Activated T-helper 9 cell treated with anti-CD3 and anti-CD28 coated beads, Interleukin-2, amount 50 U/mL, for 16 hours (primary cell): ENCODE data around the gene TSC2.
"Not testable (repeated sequence)": the region's sequence is repeated elsewhere in the genome, so short reads cannot be mapped to it uniquely, and the experiment has no call there.

Experiments used
- DNase-seq: peaks from one replicate; pipeline ENCODE4 v3.0.0-alpha.2; 2020; ENCODE audit warnings: low read depth

The TSC2 gene

DNA sequence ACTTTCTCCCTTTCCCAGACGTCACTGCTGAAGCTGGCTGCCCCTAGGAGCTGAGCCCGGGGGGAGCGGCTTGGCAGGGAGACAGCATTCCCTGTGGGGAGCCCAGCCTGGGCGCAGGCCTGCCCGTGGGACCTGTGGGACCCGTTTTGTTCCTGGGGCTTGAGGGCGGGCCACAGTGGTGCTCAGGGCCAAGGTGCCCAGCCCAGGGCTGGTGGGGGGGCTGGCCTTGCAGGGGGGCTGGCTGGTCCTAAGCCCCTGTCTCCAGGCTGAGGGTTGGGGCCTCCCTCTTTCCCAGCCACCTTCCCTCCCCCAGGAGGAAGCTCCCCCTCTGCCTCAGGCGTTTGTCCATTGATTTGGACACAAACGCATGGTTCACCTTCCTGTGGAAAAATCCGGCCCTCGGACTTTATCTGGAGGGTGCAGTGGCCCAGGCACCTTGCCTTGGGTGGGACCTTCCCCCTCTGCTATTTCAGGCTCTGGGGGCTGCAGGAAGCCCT, 16.7 kb upstream of the TSC2 start:
- no peak for DNase-seq

DNA sequence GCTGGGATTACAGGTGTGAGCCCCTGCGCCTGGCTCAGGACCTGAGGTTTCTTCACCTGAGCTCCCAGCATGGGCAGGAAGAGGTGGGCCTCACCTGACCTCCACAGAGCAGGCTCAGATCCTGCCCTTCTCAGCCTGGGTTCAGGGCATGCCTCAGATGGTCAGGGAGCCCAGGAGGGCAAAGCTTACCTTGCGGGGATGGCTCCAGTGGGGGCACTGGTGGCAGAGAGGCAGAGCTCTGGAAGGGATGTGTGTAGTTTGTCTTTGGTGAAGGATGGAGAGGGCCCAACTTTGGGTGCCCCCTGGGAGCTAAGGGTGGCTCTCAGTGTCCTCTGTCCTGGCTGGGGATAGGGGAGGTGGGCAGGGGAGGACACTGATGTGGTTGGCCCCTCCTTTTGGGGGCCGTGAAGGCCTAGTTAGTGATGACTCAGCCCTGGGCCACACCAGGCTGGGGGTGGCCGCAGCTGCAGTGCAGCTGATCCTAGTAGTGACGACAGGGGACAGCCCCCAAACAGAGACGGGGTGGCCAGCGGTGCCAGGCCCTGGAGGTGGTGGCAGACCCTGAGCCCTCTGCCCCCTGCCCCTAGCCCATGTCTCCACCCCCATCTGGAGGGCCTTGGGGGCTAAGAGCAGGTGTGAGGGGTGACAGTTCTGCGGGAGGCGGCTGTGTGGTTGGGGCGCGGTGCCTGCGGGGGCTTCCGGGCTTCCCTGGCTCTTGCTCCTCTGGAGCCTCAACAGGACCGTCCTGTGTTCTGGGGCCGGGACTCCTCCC, 15.3 kb upstream of the TSC2 start:
- no peak for DNase-seq

DNA sequence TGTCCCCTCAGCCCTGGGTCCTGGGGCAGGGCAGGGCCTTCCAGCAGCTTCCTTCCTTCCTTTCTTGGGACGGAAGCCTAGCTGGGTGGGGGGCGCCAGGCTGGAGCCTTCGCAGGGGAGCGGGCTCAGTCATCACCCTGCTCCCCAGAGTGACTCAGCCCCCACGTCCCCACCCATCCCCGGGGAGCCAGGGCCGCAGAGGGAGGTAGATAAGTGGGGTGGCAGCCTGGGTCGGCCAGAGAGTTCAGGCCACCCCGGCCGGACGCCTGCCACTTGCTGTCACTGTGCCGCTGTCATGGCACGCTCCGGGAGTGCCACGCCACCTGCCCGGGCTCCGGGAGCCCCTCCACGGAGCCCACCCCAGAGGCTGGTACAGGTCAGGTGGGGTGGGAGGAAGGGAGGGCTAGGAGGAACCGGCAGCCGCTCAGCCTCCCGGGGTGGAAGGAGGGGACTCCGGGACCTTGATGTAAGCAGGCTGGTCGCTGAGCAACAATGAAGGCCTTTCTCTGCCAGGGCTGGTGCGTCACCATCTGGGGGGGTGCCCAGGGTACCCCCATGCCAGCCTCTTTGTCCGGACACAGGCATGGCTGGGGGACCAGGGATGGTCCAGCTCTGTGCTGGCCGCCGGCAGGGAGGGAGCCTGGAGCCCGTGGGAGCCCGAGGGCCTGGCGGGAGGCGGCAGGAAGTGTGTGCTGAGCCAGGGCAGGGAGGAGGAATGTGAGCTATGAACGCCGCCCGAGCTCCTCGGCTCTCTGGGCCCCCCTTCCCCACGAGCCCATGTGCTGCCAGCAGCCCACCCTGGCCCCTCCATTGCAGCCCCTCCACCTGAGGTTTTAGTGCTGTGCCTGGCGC, 14.5 kb upstream of the TSC2 start:
- no peak for DNase-seq

DNA sequence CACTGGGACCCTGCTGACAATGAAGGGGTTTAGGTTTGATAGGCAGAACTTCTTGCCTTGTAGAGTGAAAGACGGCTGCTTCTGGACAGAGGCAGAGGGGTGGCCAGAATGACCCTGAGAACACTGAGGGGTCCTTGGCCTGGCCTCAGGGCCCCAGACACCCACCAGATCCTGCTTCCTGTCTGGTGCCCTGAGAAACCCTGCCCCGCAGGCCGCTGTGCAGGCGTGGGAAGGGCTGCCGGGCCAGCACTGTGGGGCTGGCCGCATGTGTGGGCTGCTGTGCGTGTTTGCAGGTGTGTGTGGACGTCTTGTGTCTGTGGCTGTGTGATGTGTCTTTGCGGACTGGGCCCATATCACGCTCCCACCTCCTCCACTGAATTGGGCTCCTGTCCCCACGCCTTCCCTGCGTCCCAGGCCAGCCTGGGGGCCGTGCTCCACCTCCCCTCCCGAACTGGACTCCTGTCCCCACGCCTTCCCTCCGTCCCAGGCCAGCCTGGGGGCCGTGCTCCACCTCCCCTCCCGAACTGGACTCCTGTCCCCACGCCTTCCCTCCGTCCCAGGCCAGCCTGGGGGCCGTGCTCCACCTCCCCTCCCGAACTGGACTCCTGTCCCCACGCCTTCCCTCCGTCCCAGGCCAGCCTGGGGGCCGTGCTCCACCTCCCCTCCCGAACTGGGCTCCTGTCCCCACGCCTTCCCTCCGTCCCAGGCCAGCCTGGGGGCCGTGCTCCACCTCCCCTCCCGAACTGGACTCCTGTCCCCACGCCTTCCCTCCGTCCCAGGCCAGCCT, 13.7 kb upstream of the TSC2 start:
- DNase-seq = not testable (repeated sequence)

DNA sequence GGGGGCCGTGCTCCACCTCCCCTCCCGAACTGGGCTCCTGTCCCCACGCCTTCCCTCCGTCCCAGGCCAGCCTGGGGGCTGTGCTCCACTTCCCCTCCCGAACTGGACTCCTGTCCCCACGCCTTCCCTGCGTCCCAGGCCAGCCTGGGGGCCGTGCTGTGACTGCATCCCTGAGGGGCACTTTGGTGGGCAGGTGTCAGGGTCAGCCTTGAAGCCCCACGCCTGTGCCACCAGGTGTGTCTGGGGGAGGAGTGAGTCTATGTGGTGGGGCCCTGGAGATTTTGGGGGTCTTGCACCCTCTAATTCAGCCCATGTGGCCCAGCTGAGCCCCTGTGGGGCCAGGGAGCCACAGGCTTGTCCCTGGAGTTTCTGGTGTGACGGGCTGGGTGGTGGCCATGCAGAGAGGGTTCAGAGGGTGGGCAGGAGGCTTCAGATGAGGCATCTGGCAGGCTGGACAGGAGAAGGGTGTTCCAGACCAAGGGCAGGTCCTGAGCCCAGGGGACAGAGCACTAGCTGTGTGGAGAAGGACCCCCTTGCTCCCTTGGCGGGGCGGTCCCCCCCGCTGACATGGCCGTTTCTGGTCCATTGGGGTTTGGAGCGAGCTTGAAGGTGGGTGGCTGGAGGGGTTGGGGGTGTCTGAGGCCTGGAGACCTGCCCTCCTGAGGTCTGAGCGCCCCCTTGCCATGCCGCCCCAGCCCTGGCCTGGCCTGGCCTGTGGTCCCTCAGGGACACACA, 12.9 kb upstream of the TSC2 start:
- DNase-seq = no peak

DNA sequence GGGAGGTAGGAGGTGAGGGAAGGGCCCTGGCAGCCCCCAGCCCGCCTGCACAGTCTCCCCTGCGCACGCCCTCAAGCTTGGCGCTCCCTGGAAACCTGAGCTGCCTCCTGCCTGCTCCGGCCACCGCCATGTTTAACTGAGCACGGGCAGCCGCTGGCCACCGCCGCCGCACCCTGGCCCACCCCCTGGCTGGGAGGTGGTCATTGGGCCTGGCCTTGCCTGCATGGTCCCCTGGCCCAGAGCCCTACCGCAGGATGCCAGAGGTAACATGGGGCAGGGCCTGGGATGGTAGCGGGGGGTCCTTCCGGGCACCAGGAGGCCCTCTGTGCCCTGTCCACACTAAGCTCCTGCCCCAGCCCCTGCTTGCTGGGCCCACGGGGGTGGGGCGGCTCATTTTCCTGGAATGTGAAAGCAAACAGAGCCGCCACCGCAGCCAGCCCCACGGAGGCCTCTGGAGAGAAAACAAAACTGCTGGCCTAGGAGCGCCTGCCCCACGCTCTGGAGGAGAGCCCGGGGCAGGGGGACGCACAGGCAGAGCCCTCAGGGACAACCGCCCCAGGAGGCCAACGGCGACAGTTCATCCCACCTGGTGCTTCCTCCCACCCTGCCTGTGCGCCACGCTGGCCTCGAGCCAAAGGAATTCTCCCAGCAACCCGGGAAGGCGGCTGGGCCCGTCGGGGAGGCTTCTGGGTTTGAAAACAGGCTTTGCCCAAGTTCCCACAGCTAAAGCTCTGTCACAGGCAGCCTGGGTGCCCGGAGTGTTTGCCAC, 12.2 kb upstream of the TSC2 start:
- no peak for DNase-seq

DNA sequence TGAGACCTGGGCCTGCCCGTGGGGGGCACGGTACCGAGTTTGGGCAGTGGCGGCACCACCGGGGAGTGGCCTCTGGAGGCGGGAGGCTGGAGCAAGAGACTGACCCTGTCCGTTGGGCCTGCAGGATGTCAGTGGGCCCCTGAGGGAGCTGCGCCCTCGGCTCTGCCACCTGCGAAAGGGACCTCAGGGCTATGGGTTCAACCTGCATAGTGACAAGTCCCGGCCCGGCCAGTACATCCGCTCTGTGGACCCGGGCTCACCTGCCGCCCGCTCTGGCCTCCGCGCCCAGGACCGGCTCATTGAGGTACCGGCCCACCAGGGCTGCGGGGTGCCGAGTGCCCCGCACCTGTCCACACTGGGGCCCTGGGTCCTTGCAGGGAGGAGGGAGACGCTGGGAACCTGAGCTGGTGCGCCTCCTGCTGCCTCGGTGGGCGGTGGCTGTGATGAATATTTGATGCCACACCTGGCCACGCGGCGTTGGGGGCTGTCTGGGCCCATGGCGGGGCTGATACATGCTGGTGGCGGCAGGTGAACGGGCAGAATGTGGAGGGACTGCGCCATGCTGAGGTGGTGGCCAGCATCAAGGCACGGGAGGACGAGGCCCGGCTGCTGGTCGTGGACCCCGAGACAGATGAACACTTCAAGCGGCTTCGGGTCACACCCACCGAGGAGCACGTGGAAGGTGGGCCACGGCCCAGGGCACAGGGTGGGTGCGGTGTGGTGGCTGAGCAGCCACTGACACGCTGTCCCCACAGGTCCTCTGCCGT, 11.4 kb upstream of the TSC2 start:
- no peak for DNase-seq

DNA sequence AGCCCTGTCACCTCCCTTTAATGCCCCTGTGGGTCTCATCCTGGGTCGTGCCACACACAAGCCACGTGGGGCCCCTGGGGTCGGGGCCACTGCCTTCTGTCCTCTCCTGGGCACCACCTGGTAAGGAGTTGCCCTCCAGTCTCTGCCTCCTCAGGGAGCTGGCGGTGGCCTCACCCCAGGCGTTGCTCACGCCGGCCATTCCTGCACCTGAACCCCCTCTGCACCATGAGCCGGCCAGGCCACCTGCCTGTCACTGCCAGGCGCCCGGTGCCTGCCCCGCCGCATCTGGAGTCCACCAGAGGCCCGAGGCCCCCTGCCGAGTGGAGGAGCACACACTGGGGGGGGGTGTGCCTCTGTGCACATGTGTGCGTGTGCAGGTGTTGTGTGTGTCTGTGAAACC, 10.7 kb upstream of the TSC2 start:
- DNase-seq = no peak

DNA sequence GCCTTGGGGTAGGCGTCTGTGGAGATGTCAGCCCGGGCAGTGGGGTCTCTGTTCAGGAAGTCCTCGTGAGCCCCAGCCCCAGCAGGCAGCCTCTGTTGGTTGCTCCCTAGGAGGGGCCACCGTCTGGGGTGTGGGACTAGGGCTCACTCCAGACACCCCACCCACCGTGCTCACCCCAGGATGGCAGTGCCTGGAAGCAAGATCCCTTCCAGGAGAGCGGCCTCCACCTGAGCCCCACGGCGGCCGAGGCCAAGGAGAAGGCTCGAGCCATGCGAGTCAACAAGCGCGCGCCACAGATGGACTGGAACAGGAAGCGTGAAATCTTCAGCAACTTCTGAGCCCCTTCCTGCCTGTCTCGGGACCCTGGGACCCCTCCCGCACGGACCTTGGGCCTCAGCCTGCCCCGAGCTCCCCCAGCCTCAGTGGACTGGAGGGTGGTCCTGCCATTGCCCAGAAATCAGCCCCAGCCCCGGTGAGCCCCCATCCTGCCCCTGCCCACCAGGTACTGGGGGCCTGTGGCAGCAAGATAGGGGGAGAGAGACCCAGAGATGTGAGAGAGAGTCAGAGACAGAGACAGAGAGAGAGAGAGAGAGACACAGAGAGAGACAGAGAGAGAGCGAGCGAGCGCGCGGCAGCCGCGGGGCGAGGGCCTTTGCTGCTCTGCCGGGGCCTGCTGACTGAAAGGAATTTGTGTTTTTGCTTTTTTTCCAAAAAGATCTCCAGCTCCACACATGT, 10.0 kb upstream of the TSC2 start:
- DNase-seq = no peak

DNA sequence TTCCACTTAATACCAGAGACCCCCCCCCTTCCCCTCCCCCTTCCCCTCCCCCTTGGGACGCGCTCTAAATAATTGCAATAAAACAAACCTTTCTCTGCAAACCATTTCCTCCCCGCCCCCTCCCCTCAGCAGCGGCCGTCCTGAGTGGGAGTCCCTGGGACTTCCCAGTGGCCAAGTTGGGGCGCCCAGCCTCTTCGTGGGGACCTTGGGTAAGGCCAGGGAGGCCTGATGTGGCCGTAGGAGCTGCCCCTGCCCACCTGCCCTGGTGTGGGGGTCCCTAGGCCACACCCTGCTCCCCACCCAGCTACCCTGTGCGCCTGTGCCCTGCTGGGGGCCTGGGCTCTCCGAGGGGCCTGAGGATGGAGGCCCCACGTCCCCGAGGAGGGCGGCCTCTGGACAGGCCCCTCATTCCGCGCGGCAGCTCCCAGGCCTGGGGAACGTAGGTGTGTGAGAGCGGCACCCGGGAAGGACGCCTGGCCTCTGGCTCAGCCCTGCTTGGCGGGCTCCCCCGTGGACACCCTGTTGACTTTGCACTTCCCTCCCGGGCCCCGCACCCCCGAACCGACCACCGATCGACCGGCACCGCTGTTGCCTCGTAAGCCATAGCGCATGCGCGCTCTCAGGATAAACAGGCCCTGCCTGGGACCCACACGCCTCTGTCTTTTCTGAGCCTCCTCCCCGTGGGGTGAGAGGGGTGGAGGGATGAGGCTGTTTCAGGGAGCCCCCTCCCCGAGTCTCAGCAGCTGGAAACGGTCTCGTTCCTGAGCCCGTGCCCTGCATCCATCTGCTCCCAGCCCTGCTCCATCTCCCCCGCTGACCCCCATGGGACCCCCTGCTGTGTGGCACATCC, 9.2 kb upstream of the TSC2 start:
- DNase-seq = no peak

DNA sequence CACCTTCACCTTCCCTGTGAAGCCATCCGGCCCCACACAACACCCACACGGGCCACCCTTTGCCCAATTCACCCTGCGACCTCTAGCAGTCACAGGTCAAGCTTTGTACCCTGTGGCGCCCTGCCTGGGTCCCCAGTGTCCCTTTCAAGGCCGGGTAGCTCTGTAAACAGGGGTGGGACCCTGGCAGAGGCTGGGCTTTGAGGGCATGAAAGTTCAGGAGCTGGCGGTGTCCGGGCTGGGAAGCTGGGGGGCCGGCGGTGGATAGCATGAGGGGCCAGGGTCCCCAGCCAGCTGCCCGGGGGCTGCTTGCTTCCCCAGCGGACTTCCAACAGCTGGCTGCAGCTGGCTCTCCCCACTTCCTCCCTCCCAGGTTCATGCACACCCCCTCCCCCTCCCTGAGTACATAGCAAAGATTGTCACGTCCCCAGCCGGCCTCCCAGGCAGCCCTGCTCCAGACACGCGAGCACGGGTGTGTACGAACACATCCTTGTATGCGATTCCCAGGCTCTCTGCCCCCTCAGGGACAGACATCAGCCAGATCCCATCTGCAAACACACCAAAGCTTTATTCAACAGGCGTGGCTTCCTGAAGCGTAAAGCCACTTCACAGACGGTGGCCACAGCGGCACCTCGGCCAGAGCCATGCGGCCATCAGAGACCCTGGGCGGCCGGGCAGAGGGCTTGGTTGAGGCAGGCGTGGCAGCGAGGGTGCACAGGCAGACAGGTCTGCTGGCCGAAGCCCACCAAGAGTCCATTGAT, 8.3 kb upstream of the TSC2 start:
- no peak for DNase-seq

DNA sequence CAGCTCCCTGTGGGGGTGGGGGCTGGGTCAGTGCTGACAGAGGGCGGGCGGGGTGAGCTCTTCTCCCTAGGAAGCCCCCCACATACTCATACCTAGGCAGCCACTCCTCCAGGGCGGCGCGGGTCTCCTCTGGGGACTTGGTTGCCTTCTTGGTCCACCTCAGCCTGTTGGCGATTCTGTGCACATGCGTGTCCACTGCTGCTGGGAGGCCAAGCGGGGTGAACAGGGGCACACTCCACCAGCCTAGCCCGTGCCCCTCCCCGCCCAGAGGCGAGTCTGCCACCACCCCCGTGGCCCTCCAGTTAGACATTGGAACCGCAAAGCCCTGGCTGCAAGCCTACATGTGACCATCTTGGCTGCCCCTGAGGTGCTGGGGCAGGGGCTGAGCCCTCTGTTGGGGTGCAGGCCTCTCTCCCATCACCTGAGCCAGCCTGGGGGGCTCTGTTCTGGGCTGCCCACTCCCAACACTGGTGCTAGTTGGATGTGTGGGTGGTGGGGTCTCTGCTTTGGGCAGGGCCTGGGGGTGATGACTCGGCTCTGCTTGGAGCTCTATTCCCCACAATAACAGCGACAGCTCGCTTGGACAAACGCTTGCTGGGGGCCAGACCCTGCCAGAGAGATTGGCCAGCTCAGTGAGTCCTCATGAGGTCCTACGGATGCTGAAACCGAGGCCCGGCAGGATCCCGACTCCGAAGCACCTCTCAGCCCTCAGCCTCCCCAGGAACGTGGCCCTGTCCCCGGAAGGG, 7.6 kb upstream of the TSC2 start:
- DNase-seq = no peak

DNA sequence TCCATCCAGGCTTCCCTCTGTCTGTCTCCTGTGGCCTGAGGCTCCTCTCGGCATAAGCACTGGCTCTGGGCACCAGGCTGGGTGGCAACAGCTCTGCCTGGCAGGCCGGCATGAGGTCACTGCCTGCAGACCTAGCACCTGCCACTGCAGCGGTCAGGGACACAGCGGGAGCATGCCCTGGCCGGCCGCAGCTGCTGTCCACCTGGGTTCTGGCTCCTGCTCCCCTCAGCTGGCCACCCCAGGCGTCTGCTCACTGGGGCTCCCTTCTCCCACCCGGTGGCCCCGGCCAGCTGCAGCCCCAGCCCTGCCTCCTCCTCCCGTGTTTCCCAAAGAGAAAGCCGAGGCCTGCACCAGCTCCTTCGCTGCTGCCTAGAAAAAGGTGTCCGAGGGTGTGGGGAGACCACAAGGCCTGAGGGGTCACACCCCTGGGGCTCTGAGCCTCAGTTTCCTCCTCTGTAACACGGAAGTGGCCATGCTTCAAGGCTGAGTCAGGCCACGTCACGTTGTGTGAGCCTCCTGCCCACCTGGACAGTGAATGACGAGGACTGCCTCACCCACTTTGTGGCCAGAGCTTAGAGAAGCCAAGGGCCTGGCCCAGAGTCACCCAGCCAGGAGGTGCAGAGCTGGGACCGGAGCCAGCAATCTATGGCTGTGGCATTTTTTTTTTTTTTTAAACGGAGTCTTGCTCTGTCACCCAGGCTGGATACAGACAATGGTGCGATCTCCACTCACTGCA, 6.8 kb upstream of the TSC2 start:
- DNase-seq = no peak

DNA sequence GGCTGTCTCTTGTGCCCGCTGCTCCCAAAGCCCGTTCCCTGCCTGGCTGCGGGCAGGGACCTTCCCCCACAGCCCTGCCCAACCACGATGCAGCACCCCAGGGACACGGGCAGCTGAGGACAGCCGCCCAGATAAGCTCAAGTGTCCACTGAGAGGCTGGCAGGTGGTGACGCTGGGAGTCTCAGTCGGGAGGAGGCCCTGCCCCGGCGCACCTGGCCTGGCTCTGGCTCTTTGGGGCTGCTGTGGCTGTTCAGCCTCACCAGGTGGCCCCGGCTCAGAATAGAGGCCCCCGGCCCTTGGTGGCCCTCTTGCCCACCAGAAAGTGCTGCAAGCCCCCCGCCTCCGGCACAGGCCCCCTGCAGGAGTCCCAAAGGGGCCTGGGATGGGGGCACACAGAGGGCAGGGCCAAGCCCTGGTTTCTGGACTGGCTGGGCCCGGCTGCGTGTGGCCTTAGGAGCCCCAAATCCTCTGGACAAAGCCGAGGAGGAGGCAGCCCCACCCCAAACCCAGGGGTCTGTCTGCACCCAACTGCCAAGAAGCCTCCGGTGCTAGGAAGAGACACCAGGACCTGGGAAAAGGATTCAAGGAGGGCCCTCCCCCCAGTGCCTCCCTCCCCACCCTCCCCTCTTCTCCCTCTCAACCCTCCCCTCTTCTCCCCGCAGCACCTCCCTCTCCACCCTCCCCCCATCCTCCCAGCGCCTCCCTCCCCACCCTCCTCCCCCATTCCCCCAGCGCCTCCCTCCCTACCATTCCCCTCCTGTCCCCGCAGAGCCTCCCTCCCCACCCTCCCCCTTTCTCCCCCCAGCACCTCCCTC, 5.4 kb upstream of the TSC2 start:
- no peak for DNase-seq

DNA sequence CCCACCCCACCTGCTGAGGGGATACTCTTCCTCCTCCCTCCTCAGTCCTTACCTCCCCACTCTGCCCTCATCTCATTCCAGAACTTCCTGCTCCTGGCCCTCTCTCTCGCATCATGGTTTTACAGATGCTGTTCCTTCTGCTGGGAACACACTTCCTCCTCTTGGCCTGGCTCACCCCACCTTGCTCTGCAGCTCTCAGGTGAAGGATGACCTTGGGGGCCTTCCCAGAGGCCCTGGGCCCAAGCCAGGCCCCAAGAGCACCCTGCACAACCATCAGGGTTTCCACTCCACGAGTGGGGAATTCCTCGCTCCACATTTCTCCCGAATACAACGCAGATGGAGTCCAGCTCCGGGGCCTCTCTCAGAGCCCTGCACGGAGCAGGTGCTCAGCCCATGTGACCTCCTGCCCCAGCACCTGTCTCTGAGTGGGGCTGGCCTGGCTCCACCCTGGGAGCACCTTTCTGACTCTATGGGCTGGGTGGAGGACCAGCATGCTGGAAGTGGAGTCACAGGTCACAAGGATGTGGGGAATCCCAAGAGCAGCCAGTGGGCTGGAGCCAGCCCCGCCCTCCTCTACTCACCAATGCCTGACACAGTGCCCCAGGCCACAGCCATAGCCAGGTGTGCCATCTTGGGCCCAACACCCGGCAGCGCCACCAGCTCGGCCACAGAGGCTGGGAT, 4.7 kb upstream of the TSC2 start:
- DNase-seq = no peak
